Measurements from ENCODE around the gene MSI2.
A peak's percentile ranks its signal among the peaks of the same experiment; 100 is the strongest.

MSI2 gene

GRCh38 chr17:57587193-57587969 lies 331.1 kb downstream of the MSI2 start:
- DNase-seq (ENCODE audit: low read depth in 3 of 3, low spot score in 1 of 3): no peak

- no peak for DNase-seq (ENCODE audit: low read depth in 3 of 3, low spot score in 1 of 3)
These were observed 331.8 kb downstream of the MSI2 start for GRCh38 chr17:57588086-57588485.

- DNase-seq (ENCODE audit: low read depth in 3 of 3, low spot score in 1 of 3): no peak
These were observed 333.1 kb downstream of the MSI2 start for GRCh38 chr17:57589151-57590034.

GRCh38 chr17:57593739-57594462 lies 337.6 kb downstream of the MSI2 start:
- no peak for DNase-seq (ENCODE audit: low read depth in 3 of 3, low spot score in 1 of 3)

GRCh38 chr17:57594767-57595166 lies 338.4 kb downstream of the MSI2 start:
- DNase-seq (ENCODE audit: low read depth in 3 of 3, low spot score in 1 of 3): no peak

GRCh38 chr17:57595426-57595825 lies 339.1 kb downstream of the MSI2 start:
- DNase-seq (ENCODE audit: low read depth in 3 of 3, low spot score in 1 of 3): no peak

GRCh38 chr17:57595947-57596695 lies 339.8 kb downstream of the MSI2 start:
- no peak for DNase-seq (ENCODE audit: low read depth in 3 of 3, low spot score in 1 of 3)

- DNase-seq (ENCODE audit: low read depth in 3 of 3, low spot score in 1 of 3): no peak
These were observed 340.8 kb downstream of the MSI2 start for GRCh38 chr17:57597101-57597500.

GRCh38 chr17:57597531-57598453 lies 341.5 kb downstream of the MSI2 start:
- DNase-seq (ENCODE audit: low read depth in 3 of 3, low spot score in 1 of 3): no peak

GRCh38 chr17:57599271-57600045 lies 343.1 kb downstream of the MSI2 start:
- DNase-seq (ENCODE audit: low read depth in 3 of 3, low spot score in 1 of 3): no peak

GRCh38 chr17:57600074-57600473 lies 343.8 kb downstream of the MSI2 start:
- DNase-seq (ENCODE audit: low read depth in 3 of 3, low spot score in 1 of 3): no peak

- no peak for DNase-seq (ENCODE audit: low read depth in 3 of 3, low spot score in 1 of 3)
These were observed 344.9 kb downstream of the MSI2 start for GRCh38 chr17:57601143-57601735.

- DNase-seq (ENCODE audit: low read depth in 3 of 3, low spot score in 1 of 3): no peak
These were observed 346.6 kb downstream of the MSI2 start for GRCh38 chr17:57602896-57603295.

GRCh38 chr17:57603546-57603945 lies 347.2 kb downstream of the MSI2 start:
- no peak for DNase-seq (ENCODE audit: low read depth in 3 of 3, low spot score in 1 of 3)

- DNase-seq (ENCODE audit: low read depth in 3 of 3, low spot score in 1 of 3): peak in 1 of 3 donors; percentile 24
These were observed 347.7 kb downstream of the MSI2 start for GRCh38 chr17:57603978-57604377.

GRCh38 chr17:57604771-57605674 lies 348.7 kb downstream of the MSI2 start:
- DNase-seq (ENCODE audit: low read depth in 3 of 3, low spot score in 1 of 3): no peak

- no peak for DNase-seq (ENCODE audit: low read depth in 3 of 3, low spot score in 1 of 3)
These were observed 349.4 kb downstream of the MSI2 start for GRCh38 chr17:57605675-57606105.

Data from stimulated activated CD4-positive, alpha-beta T cell treated with anti-CD3 and anti-CD28 coated beads, TNF-alpha, amount 100 ng/mL, for 1 hour (primary cell).